ENCODE measurements around the gene CUL9. TPM values are rescaled to one million over a fixed set of nuclear protein-coding genes. Genes with fewer than 3 reads are reported as not detected.

CUL9 gene
- total RNA-seq, 1 experiment from 2014 or later, result 15.2 TPM

DNA sequence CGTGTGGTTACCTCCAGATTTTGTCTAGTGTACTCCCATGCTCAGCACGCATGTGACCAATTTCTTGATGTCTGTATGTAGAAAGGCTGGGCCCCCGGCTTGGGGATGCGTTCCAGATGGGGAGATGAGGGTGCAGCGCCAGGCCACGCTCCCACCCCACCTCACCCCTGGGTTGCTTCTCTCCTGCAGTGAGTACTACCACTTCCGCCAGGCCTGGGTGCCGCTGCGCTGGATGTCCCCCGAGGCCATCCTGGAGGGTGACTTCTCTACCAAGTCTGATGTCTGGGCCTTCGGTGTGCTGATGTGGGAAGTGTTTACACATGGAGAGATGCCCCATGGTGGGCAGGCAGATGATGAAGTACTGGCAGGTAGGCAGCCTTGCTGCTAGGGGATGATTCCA, 22.4 kb upstream of the CUL9 start:
- H3K4me2 ChIP-seq (ENCODE audit: insufficient read depth, insufficient read length, low read length), result no peak overlapping the region

More for the DNA sequence above, 22.4 kb upstream of the CUL9 start:
- Histone ChIP-seq H2BK5ac (ENCODE audit: insufficient read length, low read length) (no peak overlapping the region), H2BK12ac (ENCODE audit: insufficient read length, low read depth, low read length) (no peak overlapping the region), H3K27me3 (ENCODE audit: insufficient read depth, low read length) (no peaks in the 10 kb centered on the region), H2BK15ac (ENCODE audit: low read depth, low read length) (no peak overlapping the region), H4K5ac (ENCODE audit: insufficient read length, low read depth, low read length) (no peak overlapping the region), H2AFZ (ENCODE audit: low read length) (no peak overlapping the region), H3K4me1 (ENCODE audit: insufficient read depth, low read length) (no peaks in the 10 kb centered on the region), H3K56ac (ENCODE audit: insufficient read length, low read depth, low read length) (no peak overlapping the region), H2BK120ac (ENCODE audit: low read depth, low read length, poor library complexity, severe bottlenecking) (no peak overlapping the region), H3K9me3 (ENCODE audit: control insufficient read depth, low read depth, low read length) (no peaks in the 10 kb centered on the region), H3K27ac (ENCODE audit: insufficient read length, low read depth, low read length) (no peak overlapping the region), H3K18ac (ENCODE audit: insufficient read length, low read depth, low read length) (no peak overlapping the region), H2AK5ac (ENCODE audit: insufficient read length, low read length) (no peak overlapping the region), H3K79me1 (ENCODE audit: insufficient read depth, low read depth, low read length, poor library complexity, severe bottlenecking) (no peaks in the 10 kb centered on the region), H4K20me1 (ENCODE audit: control insufficient read depth, insufficient read depth, insufficient read length) (no peaks in the 10 kb centered on the region), H3K14ac (ENCODE audit: insufficient read depth, low read length) (no peak overlapping the region), H4K8ac (replicated peaks; ENCODE audit: insufficient read length, low read depth, low read length) (no peak overlapping the region), H2BK20ac (ENCODE audit: low read depth, low read length, poor library complexity, severe bottlenecking) (no peak overlapping the region), H3K4ac (ENCODE audit: low read depth, low read length) (no peak overlapping the region), H4K91ac (ENCODE audit: insufficient read length, low read depth, low read length) (no peak overlapping the region), H3K23me2 (ENCODE audit: insufficient read length, low read depth, low read length, poor library complexity, severe bottlenecking) (no peaks in the 10 kb centered on the region), H3T11ph (ENCODE audit: low read length) (no peak overlapping the region), H3K9ac (ENCODE audit: extremely low read depth, insufficient read length, low read length) (no peak overlapping the region), H3K79me2 (ENCODE audit: insufficient read depth, low read length) (no peaks in the 10 kb centered on the region), H3K23ac (ENCODE audit: insufficient read length, low read depth, low read length) (no peak overlapping the region)
- Mint-ChIP-seq H3K4me1 (peaks cover 3 to 7% of the 10 kb centered on the region in 2 experiments; a peak in 3 of 4 replicates), H3K27me3 (ENCODE audit: low read depth) (no peaks in the 10 kb centered on the region), H3K27ac (peak overlapping the region in 1 of 3 experiments; percentile 34; a peak in 1 of 7 replicates), H3K9me3 (no peaks in the 10 kb centered on the region), H3K36me3 (ENCODE audit: insufficient read depth in 1 of 3, low read depth in 3 of 3) (peaks cover 0 to 18% (median 17%) of the 10 kb centered on the region in 3 experiments; a peak in 3 of 7 replicates), H3K4me3 (no peak overlapping the region)
- TF ChIP-seq, protein P1, sequence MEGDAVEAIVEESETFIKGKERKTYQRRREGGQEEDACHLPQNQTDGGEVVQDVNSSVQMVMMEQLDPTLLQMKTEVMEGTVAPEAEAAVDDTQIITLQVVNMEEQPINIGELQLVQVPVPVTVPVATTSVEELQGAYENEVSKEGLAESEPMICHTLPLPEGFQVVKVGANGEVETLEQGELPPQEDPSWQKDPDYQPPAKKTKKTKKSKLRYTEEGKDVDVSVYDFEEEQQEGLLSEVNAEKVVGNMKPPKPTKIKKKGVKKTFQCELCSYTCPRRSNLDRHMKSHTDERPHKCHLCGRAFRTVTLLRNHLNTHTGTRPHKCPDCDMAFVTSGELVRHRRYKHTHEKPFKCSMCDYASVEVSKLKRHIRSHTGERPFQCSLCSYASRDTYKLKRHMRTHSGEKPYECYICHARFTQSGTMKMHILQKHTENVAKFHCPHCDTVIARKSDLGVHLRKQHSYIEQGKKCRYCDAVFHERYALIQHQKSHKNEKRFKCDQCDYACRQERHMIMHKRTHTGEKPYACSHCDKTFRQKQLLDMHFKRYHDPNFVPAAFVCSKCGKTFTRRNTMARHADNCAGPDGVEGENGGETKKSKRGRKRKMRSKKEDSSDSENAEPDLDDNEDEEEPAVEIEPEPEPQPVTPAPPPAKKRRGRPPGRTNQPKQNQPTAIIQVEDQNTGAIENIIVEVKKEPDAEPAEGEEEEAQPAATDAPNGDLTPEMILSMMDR (conservative IDR thresholded peaks at IDR 0.05), result no peak
- WGBS (ENCODE audit: extremely low coverage, insufficient read length, low lambda C conversion rate), result no CpG with 5 or more reads among the region's 11 CpGs
- no peak for DNase-seq
